ENCODE data around the gene SYT13.

- TF ChIP-seq CTCF (IDR thresholded peaks at IDR 0.05) (no peak), POLR2A (IDR thresholded peaks at IDR 0.05) (no peak)
Observed at GRCh38 chr11:45239733-45240132, 46.4 kb downstream of the SYT13 start.
